ENCODE measurements around the gene CCL22.

- TF ChIP-seq POLR2AphosphoS5 (IDR thresholded peaks at IDR 0.05; ENCODE audit: low read depth, low read length) (no peak), POLR2A (IDR thresholded peaks at IDR 0.05; ENCODE audit: low read depth, low read length) (no peak), PAX5 (IDR thresholded peaks at IDR 0.05; ENCODE audit: insufficient read depth, low read length, severe bottlenecking) (no peak), TAF1 (IDR thresholded peaks at IDR 0.05; ENCODE audit: low read depth, low read length) (no peak), POU2F2 (IDR thresholded peaks at IDR 0.05; ENCODE audit: low read depth, low read length) (no peak), SPI1 (IDR thresholded peaks at IDR 0.05; ENCODE audit: low read depth, low read length) (no peak)
Observed at GRCh38 chr16:57318240-57318970, 40.2 kb upstream of the CCL22 start.

All from GM12891 (cell line).